ENCODE results near the gene CCDC182. TPM values are rescaled to one million over a fixed set of nuclear protein-coding genes. Genes with fewer than 3 reads are reported as not detected.
A peak's percentile ranks its signal among the peaks of the same experiment; 100 is the strongest.

The CCDC182 gene
- not detected in 2 replicates for total RNA-seq

DNA sequence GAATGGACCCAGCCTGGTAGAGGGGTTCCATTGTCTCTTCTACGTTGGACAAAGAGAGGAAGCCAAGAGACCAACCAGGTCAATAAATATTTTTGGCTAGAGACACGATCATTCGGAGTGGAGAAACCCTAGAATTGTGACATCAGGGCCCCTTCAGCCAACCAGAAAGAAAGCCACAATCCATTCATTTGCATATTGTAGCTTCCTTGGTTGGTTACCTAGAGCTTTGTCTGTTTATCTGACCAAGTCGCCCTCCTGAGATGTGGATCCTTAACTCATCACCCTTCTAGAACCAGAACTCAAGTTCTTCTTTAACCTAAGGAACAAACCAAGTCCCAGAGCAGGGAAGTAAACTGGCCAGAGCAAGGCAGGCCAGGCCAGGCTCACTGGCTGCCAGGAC, at the start of gene CCDC182:
Gene CCDC182, minus strand, starts transcription at position 58 of the 400 bp plus-strand sequence. Its CDS starts 27 bp downstream, at position 31.
- intact Hi-C loops (cut with micrococcal nuclease) = no loop called here
- no peaks in the 10 kb centered on the region for H3K9me3 Mint-ChIP-seq
- peaks cover 23% of the 10 kb centered on the region for H3K27me3 Mint-ChIP-seq
- DNase-seq = no peak
- no peak within 1 kb of the TSS for H3K27ac Mint-ChIP-seq
- no peak within 1 kb of the TSS for H3K4me3 Mint-ChIP-seq
- no peaks in the 10 kb centered on the region for H3K36me3 Mint-ChIP-seq (ENCODE audit: low read depth)
- H3K4me1 Mint-ChIP-seq = peaks cover 4% of the 10 kb centered on the region

GRCh38 chr17:57794841-57795240, 49.7 kb upstream of the CCDC182 start:
- intact Hi-C loops (cut with micrococcal nuclease) = no loop called here
- peaks cover 33% of the 10 kb centered on the region for H3K27me3 Mint-ChIP-seq
- DNase-seq = no peak
- peaks cover 2% of the 10 kb centered on the region for H3K4me1 Mint-ChIP-seq
- H3K4me3 Mint-ChIP-seq = no peak overlapping the region
- H3K9me3 Mint-ChIP-seq = no peaks in the 10 kb centered on the region
- no peak overlapping the region for H3K27ac Mint-ChIP-seq
- H3K36me3 Mint-ChIP-seq (ENCODE audit: low read depth) = no peaks in the 10 kb centered on the region

GRCh38 chr17:57788725-57789124, 43.6 kb upstream of the CCDC182 start:
- intact Hi-C loops (cut with micrococcal nuclease) = no loop called here
- Mint-ChIP-seq H3K4me1 (no peaks in the 10 kb centered on the region), H3K27me3 (peaks cover 35% of the 10 kb centered on the region), H3K36me3 (ENCODE audit: low read depth) (no peaks in the 10 kb centered on the region), H3K9me3 (no peaks in the 10 kb centered on the region), H3K4me3 (no peak overlapping the region), H3K27ac (no peak overlapping the region)
- DNase-seq = no peak

DNA sequence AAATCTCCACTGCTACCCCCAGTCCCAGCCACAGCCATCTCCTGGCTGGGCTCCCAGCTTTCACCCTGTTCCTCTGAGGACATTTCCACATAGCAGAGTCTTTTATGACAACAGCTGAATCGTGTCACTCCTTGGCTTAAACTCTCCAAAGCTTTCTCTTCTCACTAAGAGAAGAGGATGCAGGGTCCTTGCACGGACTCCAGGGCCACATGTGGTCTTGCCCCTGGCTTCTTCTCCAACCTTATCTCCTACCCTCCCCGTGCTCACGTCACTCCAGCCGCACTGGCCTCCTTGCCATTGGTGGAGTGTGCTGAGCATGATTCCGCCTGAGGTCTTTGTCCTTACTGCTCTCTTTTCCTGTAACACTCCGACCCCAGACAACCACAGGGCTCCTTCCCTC, 39.9 kb upstream of the CCDC182 start:
- Mint-ChIP-seq H3K27me3 (peaks cover 29% of the 10 kb centered on the region), H3K4me3 (no peak overlapping the region)
- intact Hi-C loops (cut with micrococcal nuclease) = no loop called here

GRCh38 chr17:57784226-57784895, 39.3 kb upstream of the CCDC182 start:
- Mint-ChIP-seq H3K27ac (no peak overlapping the region), H3K4me1 (no peaks in the 10 kb centered on the region), H3K4me3 (no peak overlapping the region), H3K27me3 (peaks cover 26% of the 10 kb centered on the region), H3K36me3 (ENCODE audit: low read depth) (no peaks in the 10 kb centered on the region), H3K9me3 (no peaks in the 10 kb centered on the region)
- intact Hi-C loops (cut with micrococcal nuclease) = no loop called here
- no peak for DNase-seq

More for the DNA sequence above, 39.9 kb upstream of the CCDC182 start:
- Mint-ChIP-seq H3K27ac (no peak overlapping the region), H3K36me3 (ENCODE audit: low read depth) (no peaks in the 10 kb centered on the region), H3K9me3 (no peaks in the 10 kb centered on the region), H3K4me1 (no peaks in the 10 kb centered on the region)
- DNase-seq = no peak

GRCh38 chr17:57783338-57783742, 38.2 kb upstream of the CCDC182 start:
- no peak overlapping the region for H3K4me3 Mint-ChIP-seq
- no peak overlapping the region for H3K27ac Mint-ChIP-seq
- H3K27me3 Mint-ChIP-seq = peaks cover 24% of the 10 kb centered on the region
- intact Hi-C loops (cut with micrococcal nuclease) = loop anchor here (1.0 to 2.0 kb wide), 2 partner anchors 50 to 653 kb away; no protein-coding TSS in a partner anchor
- peak; percentile 95 for DNase-seq
- no peaks in the 10 kb centered on the region for H3K36me3 Mint-ChIP-seq (ENCODE audit: low read depth)
- H3K9me3 Mint-ChIP-seq = no peaks in the 10 kb centered on the region
- H3K4me1 Mint-ChIP-seq = no peaks in the 10 kb centered on the region

DNA sequence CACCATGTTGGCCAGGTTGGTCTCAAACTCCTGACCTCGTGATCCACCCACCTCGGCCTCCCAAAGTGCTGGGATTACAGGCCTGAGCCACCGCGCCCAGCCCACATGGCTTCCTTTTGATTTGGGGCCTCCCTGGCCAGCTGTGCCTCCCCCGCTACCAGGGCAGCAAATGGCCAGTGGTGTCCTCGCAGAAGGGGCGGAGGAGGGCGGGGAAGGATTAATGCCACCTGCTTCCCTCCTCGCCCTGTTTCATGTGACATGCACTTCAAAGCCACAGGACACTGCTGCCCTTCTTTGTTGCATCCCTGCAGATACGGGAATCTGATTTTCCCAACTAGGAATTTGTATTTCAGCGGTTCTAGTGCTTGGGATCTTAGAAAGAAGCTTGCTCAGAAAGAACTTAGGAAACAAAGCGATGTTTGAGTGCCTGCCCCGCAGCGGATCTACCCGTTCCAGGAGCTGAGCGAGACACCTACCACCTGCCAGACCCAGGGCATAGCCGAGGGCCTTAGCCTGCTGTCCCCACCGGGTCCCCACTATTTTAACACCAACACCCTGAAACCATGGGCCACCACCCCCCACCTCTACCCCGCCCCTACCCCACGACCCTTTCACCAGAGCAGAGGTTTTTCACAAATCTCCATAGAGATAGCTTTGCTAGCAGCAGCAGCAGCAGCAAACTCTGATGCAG, 37.7 kb upstream of the CCDC182 start:
- Mint-ChIP-seq H3K4me3 (no peak overlapping the region), H3K9me3 (no peaks in the 10 kb centered on the region), H3K4me1 (no peaks in the 10 kb centered on the region), H3K36me3 (ENCODE audit: low read depth) (no peaks in the 10 kb centered on the region), H3K27ac (no peak overlapping the region), H3K27me3 (peaks cover 19% of the 10 kb centered on the region)
- intact Hi-C loops (cut with micrococcal nuclease) = loop anchor here (1.0 to 2.0 kb wide), 2 partner anchors 51 to 652 kb away; no protein-coding TSS in a partner anchor
- DNase-seq = no peak

GRCh38 chr17:57782062-57782490, 37.0 kb upstream of the CCDC182 start:
- Mint-ChIP-seq H3K4me3 (no peak overlapping the region), H3K36me3 (ENCODE audit: low read depth) (no peaks in the 10 kb centered on the region), H3K4me1 (no peaks in the 10 kb centered on the region), H3K9me3 (no peaks in the 10 kb centered on the region), H3K27ac (no peak overlapping the region), H3K27me3 (peaks cover 20% of the 10 kb centered on the region)
- intact Hi-C loops (cut with micrococcal nuclease) = loop anchor here (2.0 kb wide), 1 partner anchor 651 kb away; no protein-coding TSS in a partner anchor
- DNase-seq = no peak

DNA sequence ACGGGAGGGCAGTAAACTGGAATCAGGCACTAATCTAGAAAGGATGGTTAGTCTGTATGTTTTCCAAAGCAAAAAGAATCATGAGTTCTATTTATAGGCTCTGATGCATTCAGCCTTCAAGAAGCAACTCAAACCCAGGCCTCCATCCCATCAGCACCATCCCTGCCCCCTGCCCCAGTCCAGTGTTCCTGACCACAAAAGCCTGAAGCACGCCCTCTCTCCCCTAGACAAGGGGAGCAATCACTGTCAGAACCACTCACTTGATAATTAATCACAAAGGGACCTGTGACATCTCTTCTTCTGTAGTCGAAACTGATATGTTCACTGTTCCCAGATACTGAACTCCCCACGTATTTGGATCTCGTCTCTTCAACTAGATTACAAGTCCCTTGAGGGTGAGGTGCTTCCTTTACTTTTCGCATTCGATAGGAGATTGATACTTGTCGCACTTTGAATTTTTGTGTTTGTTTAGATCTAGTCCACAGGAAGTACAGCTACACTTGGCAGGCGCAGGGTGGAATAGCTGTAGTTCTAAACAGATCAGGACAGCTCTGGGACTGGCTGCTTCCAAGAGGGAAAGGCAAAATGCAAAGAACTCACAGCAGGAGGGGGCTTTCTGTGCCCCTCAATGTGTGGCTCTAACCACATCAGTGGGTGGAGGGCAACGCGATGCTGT, 36.4 kb upstream of the CCDC182 start:
- Mint-ChIP-seq H3K36me3 (ENCODE audit: low read depth) (no peaks in the 10 kb centered on the region), H3K4me1 (no peaks in the 10 kb centered on the region), H3K27ac (no peak overlapping the region), H3K27me3 (peaks cover 15% of the 10 kb centered on the region), H3K9me3 (no peaks in the 10 kb centered on the region), H3K4me3 (no peak overlapping the region)
- intact Hi-C loops (cut with micrococcal nuclease) = loop anchor here (2.0 kb wide), 1 partner anchor 651 kb away; no protein-coding TSS in a partner anchor
- no peak for DNase-seq

DNA sequence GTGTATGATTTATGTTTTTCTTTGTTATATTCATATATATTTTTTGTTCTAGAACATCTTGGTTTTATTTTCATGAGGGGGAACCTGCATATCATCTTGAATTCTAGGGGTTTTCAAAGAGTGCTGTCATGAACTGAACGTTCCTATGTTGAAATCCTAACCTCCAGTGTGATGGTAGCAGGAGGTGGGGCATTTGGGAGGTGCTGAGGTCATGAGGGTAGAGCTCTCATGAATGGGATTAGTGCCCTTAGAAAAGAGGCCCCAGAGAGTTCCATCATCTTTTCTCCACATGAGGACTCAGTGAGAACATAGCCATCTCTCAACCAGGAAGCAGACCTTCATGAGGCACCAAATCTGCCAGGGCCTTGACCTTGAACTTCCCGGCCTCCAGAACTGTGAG, 34.6 kb upstream of the CCDC182 start:
- Mint-ChIP-seq H3K36me3 (ENCODE audit: low read depth) (no peaks in the 10 kb centered on the region), H3K4me3 (no peak overlapping the region), H3K27ac (no peak overlapping the region), H3K27me3 (peaks cover 27% of the 10 kb centered on the region), H3K4me1 (no peaks in the 10 kb centered on the region), H3K9me3 (no peaks in the 10 kb centered on the region)
- intact Hi-C loops (cut with micrococcal nuclease) = no loop called here
- no peak for DNase-seq

- Mint-ChIP-seq H3K4me3 (no peak overlapping the region), H3K27ac (no peak overlapping the region), H3K27me3 (peaks cover 40% of the 10 kb centered on the region), H3K36me3 (ENCODE audit: low read depth) (no peaks in the 10 kb centered on the region), H3K9me3 (no peaks in the 10 kb centered on the region), H3K4me1 (no peaks in the 10 kb centered on the region)
- DNase-seq = no peak
- intact Hi-C loops (cut with micrococcal nuclease) = no loop called here
Observed at GRCh38 chr17:57778306-57778705, 33.2 kb upstream of the CCDC182 start.

DNA sequence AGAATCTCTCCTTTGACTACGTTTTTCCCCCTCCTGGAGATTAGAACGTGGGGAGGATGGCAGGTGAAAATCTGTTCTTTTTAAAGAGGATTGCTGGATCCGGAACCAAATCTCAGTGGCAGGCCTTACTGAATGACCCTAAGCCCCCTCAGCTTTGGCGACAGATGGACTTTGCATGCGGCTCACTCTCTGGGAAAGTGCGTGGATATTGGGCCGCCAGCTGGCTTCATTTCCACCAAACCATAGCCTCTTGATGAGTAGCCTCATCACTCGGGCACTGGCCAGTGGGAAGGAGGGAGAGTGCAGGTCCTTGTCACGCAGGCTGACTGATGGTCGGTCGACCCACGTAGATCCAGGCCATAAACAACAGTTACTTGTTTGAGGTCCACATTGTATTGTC, 31.3 kb upstream of the CCDC182 start:
- peaks cover 48% of the 10 kb centered on the region for H3K27me3 Mint-ChIP-seq
- no peaks in the 10 kb centered on the region for H3K9me3 Mint-ChIP-seq
- intact Hi-C loops (cut with micrococcal nuclease) = no loop called here
- H3K27ac Mint-ChIP-seq = no peak overlapping the region
- H3K4me1 Mint-ChIP-seq = no peaks in the 10 kb centered on the region
- no peak for DNase-seq
- H3K4me3 Mint-ChIP-seq = no peak overlapping the region
- H3K36me3 Mint-ChIP-seq (ENCODE audit: low read depth) = no peaks in the 10 kb centered on the region

GRCh38 chr17:57774872-57775271, 29.8 kb upstream of the CCDC182 start:
- no peak for DNase-seq
- Mint-ChIP-seq H3K4me3 (no peak overlapping the region), H3K27ac (no peak overlapping the region), H3K36me3 (ENCODE audit: low read depth) (no peaks in the 10 kb centered on the region), H3K27me3 (peaks cover 60% of the 10 kb centered on the region), H3K9me3 (no peaks in the 10 kb centered on the region), H3K4me1 (no peaks in the 10 kb centered on the region)
- intact Hi-C loops (cut with micrococcal nuclease) = no loop called here

- H3K27ac Mint-ChIP-seq = no peak overlapping the region
- H3K9me3 Mint-ChIP-seq = no peaks in the 10 kb centered on the region
- intact Hi-C loops (cut with micrococcal nuclease) = no loop called here
- no peaks in the 10 kb centered on the region for H3K36me3 Mint-ChIP-seq (ENCODE audit: low read depth)
- DNase-seq = no peak
- peaks cover 64% of the 10 kb centered on the region for H3K27me3 Mint-ChIP-seq
- H3K4me3 Mint-ChIP-seq = no peak overlapping the region
- H3K4me1 Mint-ChIP-seq = no peaks in the 10 kb centered on the region
Observed at GRCh38 chr17:57773557-57773956, 28.5 kb upstream of the CCDC182 start.
